HTR-8/SVneo (cell line): Measurements from ENCODE around the gene PTPRE.

Source experiments
- DNase-seq: peaks from one replicate; pipeline ENCODE4 v3.0.0; 2011; ENCODE audit warnings: low spot score, mixed read lengths; ENCODE audit not compliant: insufficient read length
- FAIRE-seq: peaks from 2 replicates; lab custom pipeline; 2011; peaks lifted over from hg19 to GRCh38; lab: Jason Lieb, UNC

Gene PTPRE

GRCh38 chr10:127995939-127996338, 89.0 kb downstream of the PTPRE start:
- FAIRE-seq (no peak), DNase-seq (no peak)

DNA sequence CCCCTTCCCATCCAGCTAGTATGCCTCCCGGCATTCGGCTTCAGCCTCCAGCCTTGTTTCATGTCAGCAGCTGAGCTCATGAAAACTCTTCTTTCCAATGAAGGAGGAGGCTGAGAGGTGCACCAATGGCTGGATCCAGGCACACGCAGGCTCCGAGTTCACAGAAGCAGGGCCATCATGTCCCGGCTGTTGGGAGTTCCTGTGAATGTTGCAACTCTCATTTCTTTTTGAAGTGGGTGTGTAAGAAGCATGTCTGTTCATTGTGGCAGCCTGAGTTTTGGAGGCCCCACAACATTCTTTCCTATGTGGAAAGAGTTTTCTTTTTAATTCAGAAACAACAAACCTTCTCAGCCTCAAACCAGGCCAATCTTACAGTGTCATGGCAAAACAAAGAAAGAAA, 89.7 kb downstream of the PTPRE start:
- FAIRE-seq (no peak), DNase-seq (no peak)

DNA sequence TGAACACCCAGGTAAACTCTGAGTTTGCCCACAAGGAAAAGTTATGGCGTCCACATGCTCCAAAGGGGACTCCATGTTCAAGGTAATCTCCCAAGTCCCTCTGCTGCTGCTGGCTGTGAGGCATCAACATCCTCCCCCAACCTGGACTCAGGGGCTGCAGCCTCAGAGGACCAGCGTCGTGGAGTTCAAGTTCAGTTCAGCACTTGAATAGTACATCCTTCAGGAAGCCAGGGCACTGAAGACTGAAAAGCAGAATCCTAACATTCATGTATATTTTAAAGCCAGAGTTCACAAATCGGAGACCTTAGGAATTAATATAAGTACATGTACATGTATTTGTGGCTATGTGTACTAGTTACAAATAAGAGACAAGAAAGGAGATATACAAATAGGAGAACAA, 90.4 kb downstream of the PTPRE start:
- DNase-seq (no peak), FAIRE-seq (no peak)

DNA sequence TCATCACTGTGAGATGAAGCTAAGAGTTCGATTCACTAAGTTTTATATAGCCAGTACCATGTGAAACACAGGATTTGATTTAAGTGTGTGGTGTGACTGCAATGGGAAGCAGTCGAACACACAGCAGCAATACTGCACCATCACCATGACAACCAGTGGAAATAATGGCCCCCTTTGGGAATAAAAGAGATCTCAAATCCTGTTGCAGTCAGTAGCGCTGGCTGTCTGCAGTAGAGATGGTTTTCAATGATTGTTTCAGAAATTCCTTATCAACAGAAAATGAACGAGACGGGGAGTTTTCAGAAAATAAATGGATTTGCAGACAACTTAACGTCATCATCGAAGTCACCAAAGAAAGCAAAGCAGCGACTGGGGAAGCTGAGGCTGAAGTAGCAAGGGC, 91.0 kb downstream of the PTPRE start:
- DNase-seq (no peak), FAIRE-seq (no peak)

DNA sequence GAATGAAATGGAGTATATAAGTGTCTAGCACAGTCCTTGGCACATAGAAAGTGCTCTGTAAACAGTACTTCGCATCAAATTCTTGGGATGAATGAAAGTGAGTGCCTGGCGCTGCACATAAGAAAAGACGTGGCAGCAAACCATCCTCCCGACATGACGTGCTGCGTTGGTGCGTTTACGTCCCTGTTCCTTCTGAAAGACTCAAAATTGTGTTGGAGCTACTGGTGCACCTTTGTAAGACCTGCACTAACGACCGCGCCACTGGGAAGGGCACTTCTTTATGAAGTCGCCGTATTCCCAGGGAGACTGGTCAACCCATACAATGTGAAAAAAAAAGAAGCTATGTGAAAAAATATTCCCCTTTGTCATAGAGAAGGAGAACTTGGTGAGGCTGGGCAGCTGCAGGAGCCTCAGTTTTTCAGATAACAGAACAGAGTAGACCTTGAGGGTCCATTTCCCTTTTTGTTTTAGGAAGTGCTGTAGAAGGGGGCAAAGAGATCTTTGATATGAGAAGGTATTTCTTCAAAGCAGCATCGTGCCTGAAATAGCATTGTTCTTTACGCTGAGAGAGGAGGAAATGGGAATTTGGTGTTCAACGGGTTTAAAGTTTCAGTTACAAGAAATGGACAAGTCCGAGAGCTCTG, 91.7 kb downstream of the PTPRE start:
- FAIRE-seq (no peak), DNase-seq (no peak)

GRCh38 chr10:127999297-128000129, 92.6 kb downstream of the PTPRE start:
- FAIRE-seq, result no peak

GRCh38 chr10:128000471-128001362, 93.8 kb downstream of the PTPRE start:
- no peak for FAIRE-seq
- DNase-seq, result no peak

More at GRCh38 chr10:127999297-128000129, 92.6 kb downstream of the PTPRE start:
- no peak for DNase-seq

GRCh38 chr10:128001363-128001745, 94.5 kb downstream of the PTPRE start:
- DNase-seq (no peak), FAIRE-seq (no peak)

DNA sequence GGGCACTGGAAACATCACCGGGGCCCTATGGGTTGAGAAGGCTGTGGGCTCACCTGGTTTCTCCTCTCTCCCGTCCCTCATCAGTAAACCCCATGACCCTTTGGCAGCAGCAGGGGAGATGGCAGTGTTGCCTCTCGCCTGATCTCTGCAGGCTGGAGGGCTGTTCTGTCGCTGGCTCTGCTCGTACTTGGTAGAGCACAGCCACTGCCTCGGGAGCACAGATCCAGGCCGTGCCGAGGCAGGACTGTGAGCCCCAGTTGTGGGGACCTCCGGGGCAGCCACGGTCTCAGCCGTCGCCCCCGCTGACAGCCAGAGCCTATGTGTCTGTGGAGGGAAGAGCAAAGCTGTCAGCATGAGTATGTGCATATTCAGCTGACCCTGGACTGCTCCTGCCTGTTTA, 94.9 kb downstream of the PTPRE start:
- DNase-seq, result no peak
- FAIRE-seq, result no peak

GRCh38 chr10:128003521-128003920, 96.6 kb downstream of the PTPRE start:
- DNase-seq, result no peak
- FAIRE-seq, result no peak

DNA sequence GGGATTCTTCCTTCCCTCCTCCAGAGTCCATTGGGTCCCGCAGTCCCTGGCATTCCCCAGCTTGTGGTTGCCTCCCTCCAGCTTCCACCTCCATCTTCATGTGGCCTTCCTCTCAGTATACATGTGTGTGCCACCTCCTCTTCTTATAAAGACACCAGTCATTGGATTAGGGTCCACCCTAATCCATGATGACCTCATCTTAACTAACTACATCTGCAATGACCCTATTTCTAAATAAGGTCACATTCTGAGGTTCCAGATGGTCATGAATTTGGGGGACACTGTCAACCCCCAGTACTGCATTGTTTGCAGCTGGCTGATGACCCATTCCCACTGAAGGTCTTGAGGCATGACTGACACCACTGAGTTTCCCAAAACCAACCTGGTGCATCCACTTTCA, 99.0 kb downstream of the PTPRE start:
- no peak for FAIRE-seq
- DNase-seq, result no peak

DNA sequence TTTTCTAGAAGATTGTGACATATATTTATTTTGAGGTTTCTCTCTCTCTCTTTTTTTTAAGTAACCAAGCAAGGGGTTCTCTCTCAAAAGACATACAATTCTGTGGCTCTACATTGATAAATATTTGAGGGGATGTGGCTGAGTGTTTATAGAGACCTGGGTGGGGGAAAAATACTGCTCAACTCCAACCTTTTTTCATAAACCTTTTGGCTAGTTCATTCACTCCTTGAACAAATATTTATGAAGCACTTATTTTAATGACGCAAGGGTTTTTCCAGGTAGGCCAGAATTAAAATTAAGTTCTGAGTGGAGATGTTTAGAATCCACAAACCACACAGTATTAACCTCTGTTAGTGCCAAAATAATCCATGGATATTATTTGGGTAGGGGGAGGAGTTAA, 100.2 kb downstream of the PTPRE start:
- DNase-seq, result no peak
- no peak for FAIRE-seq

GRCh38 chr10:128007971-128008370, 101.1 kb downstream of the PTPRE start:
- no peak for DNase-seq
- no peak for FAIRE-seq

- no peak for FAIRE-seq
- DNase-seq, result no peak
Observed at GRCh38 chr10:128008521-128009250, 101.8 kb downstream of the PTPRE start.

GRCh38 chr10:128009372-128010126, 102.6 kb downstream of the PTPRE start:
- no peak for DNase-seq
- no peak for FAIRE-seq

- DNase-seq, result peak; percentile 78
- no peak for FAIRE-seq
Observed at GRCh38 chr10:128011059-128011979, 104.4 kb downstream of the PTPRE start.

GRCh38 chr10:128013626-128014025, 106.7 kb downstream of the PTPRE start:
- DNase-seq, result no peak
- no peak for FAIRE-seq

- FAIRE-seq, result no peak
- no peak for DNase-seq
Observed at GRCh38 chr10:128014236-128014635, 107.3 kb downstream of the PTPRE start.
